ENCODE results near the gene NFIB.

NFIB gene

DNA sequence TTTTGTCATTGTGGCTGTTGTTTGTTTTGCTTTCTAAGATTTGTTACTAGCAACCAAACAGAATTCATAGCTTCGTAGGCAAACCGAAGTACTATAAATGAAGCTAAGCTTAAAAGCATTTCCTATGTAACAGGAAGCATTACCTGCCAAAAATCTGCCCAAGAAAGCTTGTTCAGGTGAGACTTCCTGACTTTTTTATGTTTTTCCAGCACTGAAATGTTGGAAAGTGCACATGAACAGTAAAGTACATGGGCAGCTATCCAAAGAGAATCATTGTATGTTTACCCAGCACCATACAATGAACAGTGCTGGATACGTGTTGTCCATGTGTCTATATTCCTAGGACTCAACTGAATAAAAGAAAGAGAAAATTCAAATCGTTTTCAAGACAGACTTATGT lies 247.1 kb downstream of the NFIB start:
- DNase-seq (ENCODE audit: low spot score): no peak

GRCh38 chr9:14066032-14066431 lies 247.9 kb downstream of the NFIB start:
- DNase-seq (ENCODE audit: low spot score): no peak

GRCh38 chr9:14064940-14065339 lies 249.0 kb downstream of the NFIB start:
- DNase-seq (ENCODE audit: low spot score): no peak

DNA sequence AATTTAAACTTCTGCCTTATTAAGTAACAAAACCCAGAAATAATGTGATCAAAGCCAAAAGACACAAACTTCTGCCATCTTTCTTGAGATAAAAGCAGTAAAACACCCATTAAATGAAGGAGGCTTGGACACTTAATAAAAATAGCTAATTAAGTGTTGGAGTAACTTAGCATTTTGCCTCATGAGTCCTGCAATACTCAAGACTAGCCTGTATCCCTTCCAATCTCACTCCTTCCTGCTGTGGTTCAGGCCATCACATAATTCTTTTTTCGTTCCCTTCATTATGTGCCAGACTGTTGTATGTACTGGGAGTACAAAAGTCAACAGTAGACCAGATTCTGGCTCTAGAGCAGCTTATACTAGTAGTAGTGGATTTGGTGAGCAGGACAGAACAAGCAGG lies 250.2 kb downstream of the NFIB start:
- DNase-seq (ENCODE audit: low spot score): no peak

- DNase-seq (ENCODE audit: low spot score): no peak
Measured at GRCh38 chr9:14062586-14063221, 251.2 kb downstream of the NFIB start.

- no peak for DNase-seq (ENCODE audit: low spot score)
Measured at GRCh38 chr9:14061936-14062585, 251.9 kb downstream of the NFIB start.

DNA sequence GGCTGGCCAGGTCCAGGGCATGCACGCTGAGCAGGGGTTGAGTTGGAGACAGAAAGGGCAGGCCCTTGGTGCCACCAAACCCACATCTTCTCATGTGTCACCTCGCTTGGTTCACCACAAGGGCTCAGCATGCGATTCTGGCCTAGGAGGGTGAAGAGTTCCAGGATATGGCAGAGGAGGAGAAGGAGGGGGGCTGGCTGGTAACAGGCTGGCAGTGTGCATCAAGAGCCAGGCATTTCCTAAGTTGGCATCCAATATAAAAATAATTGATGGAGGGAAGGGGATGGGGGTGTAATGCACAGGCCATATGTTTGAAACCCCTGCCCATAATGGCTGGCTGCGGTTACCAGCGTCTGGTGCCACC lies 255.6 kb downstream of the NFIB start:
- no peak for DNase-seq (ENCODE audit: low spot score)

- DNase-seq (ENCODE audit: low spot score): no peak
Measured at GRCh38 chr9:14057368-14058324, 256.3 kb downstream of the NFIB start.

DNA sequence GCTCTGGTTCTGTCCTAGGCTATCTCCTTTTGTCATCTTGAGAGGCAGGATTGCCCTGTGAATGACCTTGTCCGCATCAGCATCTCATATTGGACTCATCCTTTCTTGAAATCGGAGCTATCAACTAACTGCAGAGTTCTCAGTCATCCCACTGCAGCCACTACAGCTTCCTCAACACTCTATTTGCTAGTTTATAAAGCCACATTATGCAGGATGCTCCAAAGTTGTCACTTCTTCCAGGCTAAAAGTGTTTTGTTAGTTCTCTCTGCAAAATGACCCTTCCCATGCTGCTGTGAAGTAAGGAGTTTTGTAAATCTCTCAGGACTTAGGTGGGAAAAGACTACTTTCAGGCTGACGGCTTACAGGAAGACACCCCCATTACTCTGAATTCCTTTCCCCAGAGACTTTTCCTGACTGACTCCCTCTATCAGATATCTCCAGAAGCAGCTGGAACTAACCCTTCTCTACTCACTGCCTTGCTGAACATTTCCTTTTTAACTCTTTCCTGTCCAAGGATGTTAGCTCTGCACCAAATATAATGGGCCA lies 257.6 kb downstream of the NFIB start:
- DNase-seq (ENCODE audit: low spot score): no peak

GRCh38 chr9:14054096-14054495 lies 259.8 kb downstream of the NFIB start:
- DNase-seq (ENCODE audit: low spot score): no peak

- DNase-seq (ENCODE audit: low spot score): no peak
Measured at GRCh38 chr9:14052359-14052758, 261.6 kb downstream of the NFIB start.

DNA sequence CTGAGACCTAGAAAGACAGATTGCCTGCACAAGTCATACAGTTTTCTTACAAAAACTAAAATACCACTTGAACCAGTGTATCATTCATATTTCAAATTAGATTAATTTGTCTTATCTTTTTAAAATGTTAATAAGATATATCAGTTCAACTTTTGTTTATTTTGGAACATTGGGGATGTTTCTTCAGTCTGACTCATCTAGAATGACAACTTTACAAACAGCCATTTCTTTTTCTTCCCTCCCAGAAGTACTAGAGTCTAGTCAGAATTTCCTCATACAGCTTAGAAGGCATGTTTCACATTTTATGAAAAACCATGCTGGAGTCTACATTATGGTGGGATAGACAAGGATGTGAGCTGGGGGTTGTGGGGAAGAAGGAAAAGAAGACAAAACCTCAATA lies 262.5 kb downstream of the NFIB start:
- DNase-seq (ENCODE audit: low spot score): no peak

DNA sequence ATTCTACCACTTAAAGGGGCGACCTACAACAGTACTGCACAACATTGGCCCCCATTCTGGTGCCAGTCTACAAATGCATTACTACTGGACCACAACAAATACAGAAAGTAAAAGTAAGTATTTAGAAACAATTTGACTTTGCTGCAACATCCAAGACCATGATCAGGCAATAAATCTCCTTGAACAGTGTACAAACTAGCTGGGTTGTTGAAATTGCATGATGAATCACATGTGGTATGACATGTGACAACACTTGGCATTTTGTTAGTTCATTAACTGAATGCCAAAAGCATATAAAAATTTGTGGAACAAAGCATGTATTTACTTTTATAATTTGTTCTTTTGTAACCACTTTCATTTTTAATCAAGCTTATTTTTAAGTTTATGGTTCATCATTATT lies 270.5 kb downstream of the NFIB start:
- DNase-seq (ENCODE audit: low spot score): no peak

GRCh38 chr9:14037331-14037730 lies 276.6 kb downstream of the NFIB start:
- DNase-seq (ENCODE audit: low spot score): no peak

DNA sequence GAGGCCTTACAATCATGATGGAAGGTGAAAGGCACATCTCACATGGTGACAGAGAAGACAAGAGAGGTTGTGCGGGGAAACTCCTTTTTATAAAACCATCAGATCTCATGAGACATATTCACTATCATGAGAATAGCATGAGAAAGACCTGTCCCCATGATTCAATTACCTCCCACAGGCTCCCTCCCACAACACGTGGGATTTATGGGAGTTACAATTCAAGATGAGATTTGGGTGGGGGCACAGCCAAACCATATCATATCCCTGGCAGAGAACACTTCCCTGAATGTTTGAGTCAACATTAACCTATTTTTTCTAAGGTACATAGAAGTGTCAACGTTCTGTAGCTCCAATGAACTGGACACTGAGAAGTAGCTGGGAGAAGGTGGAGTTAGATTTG lies 280.9 kb downstream of the NFIB start:
- no peak for DNase-seq (ENCODE audit: low spot score)

Measured in kidney capillary endothelial cell (primary cell).